HTERT RPE-1 (cell line): ENCODE measurements around the gene TBX1.

ENCODE experiments used
- in situ Hi-C: fragments of 300-500 bp; cut with MboI; formaldehyde crosslinking; loops from 4 replicates; pipeline ENCODE4 v1.14.3; 2020; ENCODE audit warnings: low sequenced_read_pairs

Gene TBX1

DNA sequence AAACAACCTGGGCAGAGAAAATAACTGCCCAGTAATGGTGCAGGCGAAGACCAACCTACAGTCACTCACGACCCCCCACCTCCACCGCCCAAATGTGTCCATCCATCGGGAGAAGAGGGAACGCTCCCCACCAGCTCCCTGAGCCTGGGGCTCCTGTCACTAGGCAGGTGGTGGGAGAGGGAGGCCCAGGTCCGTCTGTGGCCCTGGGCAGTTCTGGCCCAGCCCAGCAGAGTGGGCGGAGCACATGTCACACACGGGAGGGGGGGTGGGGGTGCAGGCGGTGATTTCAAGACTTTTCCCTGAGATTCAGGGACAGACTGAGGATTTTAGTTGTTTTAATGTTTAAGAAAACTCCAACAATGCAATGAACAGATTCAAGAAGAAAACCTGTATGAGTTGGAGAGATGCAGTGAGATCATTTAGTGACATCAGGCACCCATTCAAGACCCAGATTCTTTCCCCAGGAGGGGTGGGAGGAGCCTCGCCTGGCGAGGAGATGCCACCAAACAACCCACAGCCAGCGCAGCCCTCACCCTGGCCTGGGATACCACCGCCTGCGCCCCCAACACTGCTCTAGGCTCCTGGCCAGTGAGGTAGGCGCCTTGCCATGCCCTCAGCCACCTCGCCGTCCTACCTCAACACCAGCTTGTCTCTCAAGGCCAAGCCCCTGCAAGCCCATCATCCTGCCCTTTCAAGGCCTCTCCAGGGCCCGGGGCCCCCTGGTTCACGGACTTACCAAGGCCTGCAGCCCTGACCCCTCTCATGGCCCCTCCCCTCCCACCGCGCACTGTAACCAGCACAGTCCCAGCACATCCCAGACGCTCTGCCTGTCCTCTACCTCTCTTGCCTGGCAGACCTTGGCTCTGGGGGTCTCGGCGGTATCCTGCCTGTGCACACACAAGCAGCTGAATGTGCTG, 36.8 kb downstream of the TBX1 start:
- in situ Hi-C loops, result no loop called here

DNA sequence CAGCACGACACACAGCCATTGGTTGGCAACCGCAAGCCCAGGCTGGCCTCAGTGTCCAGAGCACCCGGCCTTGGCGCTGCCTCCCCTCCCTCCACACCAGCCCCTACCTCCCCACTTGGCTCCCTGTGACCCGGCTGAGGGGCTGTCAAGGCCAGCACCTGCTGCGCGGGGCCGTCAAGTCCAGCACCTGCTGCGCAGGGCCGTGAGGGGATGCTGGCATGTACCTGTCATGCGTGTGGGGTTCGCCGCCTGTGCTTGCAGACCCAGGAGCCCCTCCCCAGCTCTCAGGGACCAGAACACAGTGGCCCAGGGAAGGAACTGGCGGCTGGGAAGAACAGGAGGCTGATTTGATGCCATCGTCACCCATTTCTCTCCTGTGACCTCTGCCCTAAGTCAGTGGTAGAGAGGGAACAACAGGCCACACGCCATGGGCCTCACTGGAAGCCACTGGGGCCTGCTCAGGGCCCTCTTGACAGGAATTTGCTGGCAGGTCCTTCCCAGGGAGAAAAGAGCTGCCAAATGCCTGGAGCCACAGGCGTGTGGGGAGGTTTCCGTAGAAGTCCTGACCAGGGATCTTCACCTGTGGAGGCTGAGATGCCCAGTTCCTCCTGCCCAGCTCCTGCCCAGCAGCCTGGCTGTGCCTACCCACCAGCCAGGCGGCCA, 37.6 kb downstream of the TBX1 start:
- in situ Hi-C loops, result no loop called here

- in situ Hi-C loops, result no loop called here
Observed at GRCh38 chr22:19798891-19799293, 38.3 kb downstream of the TBX1 start.

DNA sequence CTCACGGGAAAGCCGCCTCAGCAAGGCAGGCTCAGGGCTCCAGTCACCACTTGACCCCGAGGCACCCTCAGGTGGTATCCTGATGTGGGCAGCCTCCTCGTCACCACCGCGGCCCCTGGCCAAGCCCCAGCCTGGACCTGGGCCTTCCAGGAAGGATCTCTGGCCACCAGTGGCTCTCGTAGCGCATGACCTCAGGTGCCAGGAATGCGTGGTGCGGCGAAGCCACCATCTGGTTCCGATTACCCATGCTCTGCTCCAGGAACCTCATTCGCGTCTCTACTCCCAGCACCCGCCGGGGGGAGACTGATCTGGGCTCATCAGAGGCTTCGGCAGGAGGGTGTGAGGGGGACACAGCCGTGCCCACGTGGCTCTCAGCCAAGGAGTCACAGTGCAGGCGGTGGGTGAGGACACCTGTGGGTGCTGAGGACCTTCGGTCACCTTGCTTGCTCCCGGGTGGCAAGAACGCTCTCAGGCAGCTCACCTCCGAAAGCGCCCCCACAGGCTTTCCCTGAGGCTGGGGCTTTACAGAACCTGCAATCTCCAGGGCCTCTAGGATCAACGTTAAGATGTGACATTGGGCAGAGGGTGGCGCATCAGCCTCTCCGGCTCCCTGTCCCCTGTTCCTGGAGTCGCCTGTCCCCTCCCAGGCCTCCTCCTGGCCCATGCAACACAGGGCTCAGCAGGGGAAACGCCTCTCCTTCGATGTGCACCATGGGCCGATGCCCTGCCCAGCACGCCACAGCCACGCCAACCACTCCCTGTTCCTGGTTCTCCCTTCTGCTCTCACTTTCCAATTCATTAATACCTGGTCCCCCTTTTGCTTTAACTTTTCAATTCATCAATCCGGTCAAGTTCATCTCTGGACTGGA, 39.0 kb downstream of the TBX1 start:
- in situ Hi-C loops, result no loop called here

DNA sequence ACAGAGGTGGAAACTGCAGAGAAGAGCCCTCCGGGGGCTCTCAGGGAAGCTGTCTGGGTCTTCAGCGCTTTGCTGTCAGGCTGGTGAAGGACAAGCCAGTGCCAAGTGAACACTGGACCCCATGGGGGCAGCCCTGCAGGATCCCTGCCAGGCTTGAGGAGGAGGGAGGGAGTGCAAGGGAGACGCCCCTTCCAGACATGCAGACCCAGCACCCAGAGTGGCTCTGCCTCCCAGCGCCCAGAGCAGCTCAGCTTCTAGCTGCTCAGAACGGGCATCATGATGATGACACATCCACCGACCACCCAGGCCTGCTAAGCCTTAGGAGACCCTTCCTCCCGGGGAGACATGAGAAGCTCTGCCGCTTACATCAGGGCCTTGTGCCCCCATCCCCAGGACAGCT, 39.7 kb downstream of the TBX1 start:
- in situ Hi-C loops, result no loop called here

- in situ Hi-C loops, result no loop called here
Observed at GRCh38 chr22:19800761-19801244, 40.2 kb downstream of the TBX1 start.

- in situ Hi-C loops, result no loop called here
Observed at GRCh38 chr22:19801340-19802000, 40.9 kb downstream of the TBX1 start.

DNA sequence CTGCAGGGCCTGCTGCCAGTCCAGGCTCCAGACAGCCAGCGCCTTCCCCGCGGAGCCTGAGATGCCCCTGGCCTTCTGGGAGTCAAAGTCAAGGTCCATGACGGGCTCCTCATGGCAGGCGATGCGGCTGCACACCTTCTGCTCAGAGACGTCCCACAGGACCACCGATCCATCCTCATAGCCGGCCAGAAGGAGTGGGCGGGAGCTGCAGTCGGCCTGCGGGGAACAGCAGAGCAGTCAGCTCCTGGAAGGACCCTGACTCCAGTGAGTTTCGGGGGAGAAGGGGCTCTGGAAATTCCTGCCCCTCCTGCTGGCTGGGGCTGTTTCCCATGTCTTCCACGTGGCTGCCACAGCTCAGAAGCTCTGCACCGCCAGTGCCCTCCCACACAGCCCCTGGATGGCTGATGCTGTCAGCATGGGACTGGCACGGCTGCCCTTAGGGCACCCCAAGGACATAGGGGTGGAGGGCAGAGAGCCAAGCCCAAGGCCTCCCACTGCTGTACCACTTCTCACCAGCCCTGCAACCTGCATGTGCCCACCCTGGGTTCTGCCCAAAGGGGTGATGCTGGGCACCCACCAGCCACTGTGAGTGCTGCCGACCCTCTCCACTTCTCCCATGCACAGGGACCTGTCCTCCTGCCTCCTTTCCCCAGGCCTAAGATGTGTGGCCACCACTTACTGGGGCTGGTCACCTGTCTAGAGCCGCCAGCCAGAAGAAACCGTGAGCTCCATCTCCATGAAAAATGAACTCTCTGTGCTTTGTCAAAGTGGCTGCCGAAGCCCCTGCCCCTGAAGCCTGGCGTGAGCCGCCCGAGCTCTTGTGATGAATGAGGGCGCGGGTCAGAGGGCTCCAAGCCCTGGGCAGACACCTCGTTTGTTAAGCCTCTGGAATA, 41.7 kb downstream of the TBX1 start:
- in situ Hi-C loops, result no loop called here

- in situ Hi-C loops, result no loop called here
Observed at GRCh38 chr22:19802894-19803735, 42.5 kb downstream of the TBX1 start.

- in situ Hi-C loops, result no loop called here
Observed at GRCh38 chr22:19803736-19804267, 43.2 kb downstream of the TBX1 start.

GRCh38 chr22:19805821-19806212, 45.2 kb downstream of the TBX1 start:
- in situ Hi-C loops, result no loop called here

DNA sequence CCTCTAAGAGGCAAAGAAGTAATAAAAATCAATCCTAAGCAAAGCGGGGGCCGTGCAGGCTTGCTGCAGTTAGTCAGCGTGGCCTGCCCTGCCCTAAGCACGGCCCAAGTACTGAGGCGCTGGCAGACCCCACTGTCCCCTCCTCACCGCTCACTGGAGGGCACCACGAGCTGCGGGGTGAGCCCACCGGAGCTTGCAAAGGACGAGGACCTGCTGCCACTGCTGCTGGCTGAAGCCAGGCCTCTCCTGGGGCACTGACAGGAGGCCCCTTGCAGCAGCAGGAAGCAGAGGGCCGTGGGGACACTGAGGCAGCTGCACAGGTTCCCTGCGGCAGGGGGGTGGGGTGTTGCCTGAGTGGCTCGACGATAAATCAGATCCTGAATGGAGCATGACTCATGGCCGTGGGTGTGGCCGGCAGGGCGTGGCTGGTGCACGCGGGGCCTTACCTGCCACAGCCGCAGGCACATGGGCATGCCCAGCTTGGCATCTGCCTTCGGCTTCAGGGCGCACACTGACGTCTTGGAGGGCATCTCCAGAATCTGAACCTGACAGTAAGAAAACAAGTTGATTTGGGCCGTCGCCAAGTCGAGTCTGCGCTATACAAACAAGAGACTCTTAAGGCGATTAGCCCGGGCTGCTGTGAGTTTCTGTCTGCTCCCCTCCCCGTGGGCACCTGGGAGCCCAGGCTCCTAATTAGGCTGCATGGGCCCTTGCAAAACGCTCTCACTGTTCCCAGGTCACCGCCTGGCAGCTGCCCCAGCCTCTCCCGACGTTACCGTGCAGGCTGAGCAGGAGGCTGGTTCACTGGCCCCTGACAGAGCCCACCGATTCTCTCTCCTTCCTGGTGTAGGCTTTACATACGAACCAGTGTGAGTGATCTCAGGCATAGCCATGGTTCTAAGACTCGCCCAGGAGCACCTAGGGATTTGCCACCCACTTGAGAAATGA, 45.9 kb downstream of the TBX1 start:
- in situ Hi-C loops, result no loop called here

- in situ Hi-C loops, result no loop called here
Observed at GRCh38 chr22:19807161-19807913, 46.8 kb downstream of the TBX1 start.

DNA sequence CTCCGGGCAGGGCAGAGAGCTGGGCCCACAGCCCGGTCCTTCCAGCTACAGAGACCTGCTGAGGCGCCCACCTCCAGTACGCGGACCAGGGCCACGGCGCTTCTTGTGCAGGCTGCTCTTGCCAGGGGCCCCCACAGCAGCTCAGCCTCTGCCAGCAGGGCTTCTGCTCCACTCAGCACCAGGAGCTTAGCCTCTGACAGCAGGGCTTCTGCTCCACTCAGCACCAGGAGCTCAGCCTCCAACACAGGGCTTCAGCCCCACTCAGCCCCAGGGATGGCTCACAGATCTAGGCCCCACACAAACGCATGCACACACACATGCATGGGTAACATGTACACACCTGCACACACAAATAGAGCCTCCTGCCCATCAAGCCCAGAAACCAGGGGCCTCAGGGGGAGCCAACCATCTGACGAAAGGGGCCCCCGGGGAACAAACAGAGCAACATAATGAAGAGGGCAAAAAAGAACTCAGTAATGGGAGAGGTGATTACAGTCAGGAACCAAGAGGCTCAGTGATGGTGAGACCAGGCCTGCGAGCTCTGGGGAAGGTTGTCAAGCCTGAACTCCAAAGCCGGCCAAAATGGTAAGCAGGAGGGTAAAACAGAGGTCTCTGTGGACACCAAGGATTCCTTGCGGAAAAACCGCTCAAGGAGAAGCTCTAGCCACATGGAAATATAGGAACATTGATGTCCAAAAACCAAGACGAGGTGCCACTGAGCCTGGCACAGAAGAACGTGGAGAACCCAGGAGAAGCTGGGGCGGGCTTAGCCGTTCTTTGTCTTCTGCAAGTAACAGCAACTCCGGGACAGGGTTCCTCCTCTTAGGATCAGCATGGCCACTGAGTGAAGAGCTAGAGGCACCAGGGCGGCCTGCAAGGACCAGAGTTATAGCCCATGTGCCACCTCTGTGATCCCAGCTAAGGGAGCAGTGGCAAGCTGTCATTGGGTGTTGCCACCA, 47.6 kb downstream of the TBX1 start:
- in situ Hi-C loops, result no loop called here

DNA sequence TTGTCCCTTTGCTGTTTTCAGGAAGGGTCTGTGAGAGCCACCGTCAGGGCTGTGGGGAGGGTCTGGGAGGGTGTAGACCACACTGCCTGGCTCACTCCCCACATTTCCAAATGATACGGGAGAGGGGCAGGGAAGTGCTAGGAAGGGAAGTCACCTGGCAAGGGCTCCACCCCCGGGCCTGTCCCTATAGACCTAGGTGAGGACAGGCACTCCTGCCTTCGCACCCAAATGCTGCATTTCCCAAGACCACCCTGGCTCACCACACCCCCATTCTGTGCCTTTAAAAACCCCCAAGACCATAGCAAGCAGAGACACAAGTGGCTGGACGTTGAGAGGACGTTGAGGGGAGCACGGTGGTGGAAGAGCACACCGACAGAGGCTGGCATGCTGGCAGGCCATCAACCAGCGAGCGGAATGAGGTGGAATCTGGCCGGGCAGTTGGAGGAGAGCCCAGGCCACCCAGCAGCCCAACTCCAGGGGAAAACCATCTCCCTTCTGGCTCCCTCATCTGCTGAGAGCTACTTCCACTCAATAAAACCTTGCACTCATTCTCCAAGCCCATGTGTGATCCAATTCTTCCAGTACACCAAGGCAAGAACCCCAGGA, 48.4 kb downstream of the TBX1 start:
- in situ Hi-C loops, result no loop called here
